Measurements from ENCODE around the gene C3orf80.

Gene C3orf80

GRCh38 chr3:160220038-160220437 lies 5.2 kb upstream of the C3orf80 start:
- no peak overlapping the region for H3K4me3 ChIP-seq (ENCODE audit: low read depth, low read length)
- no peaks in the 10 kb centered on the region for H3K79me2 ChIP-seq
- no peak overlapping the region for H3K9ac ChIP-seq
- H3K36me3 ChIP-seq (ENCODE audit: control insufficient read depth, insufficient read depth, low read length) = no peaks in the 10 kb centered on the region
- peaks cover 3% of the 10 kb centered on the region for H3K4me1 ChIP-seq
- TF ChIP-seq, protein P1, sequence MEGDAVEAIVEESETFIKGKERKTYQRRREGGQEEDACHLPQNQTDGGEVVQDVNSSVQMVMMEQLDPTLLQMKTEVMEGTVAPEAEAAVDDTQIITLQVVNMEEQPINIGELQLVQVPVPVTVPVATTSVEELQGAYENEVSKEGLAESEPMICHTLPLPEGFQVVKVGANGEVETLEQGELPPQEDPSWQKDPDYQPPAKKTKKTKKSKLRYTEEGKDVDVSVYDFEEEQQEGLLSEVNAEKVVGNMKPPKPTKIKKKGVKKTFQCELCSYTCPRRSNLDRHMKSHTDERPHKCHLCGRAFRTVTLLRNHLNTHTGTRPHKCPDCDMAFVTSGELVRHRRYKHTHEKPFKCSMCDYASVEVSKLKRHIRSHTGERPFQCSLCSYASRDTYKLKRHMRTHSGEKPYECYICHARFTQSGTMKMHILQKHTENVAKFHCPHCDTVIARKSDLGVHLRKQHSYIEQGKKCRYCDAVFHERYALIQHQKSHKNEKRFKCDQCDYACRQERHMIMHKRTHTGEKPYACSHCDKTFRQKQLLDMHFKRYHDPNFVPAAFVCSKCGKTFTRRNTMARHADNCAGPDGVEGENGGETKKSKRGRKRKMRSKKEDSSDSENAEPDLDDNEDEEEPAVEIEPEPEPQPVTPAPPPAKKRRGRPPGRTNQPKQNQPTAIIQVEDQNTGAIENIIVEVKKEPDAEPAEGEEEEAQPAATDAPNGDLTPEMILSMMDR (IDR thresholded peaks at IDR 0.05) = no peak
- H3K27ac ChIP-seq = no peak overlapping the region
- H2AFZ ChIP-seq = no peak overlapping the region
- no peak overlapping the region for H3K4me2 ChIP-seq (ENCODE audit: low read length)
- H3K9me3 ChIP-seq (ENCODE audit: control insufficient read depth, low read length) = no peaks in the 10 kb centered on the region
- H3K27me3 ChIP-seq (ENCODE audit: control insufficient read depth, insufficient read depth, low read length) = no peaks in the 10 kb centered on the region

- H3K27me3 ChIP-seq (ENCODE audit: control insufficient read depth, insufficient read depth, low read length) = no peaks in the 10 kb centered on the region
- H3K9me3 ChIP-seq (ENCODE audit: control insufficient read depth, low read length) = no peaks in the 10 kb centered on the region
- H3K27ac ChIP-seq = no peak overlapping the region
- H3K4me2 ChIP-seq (ENCODE audit: low read length) = no peak overlapping the region
- H3K9ac ChIP-seq = no peak overlapping the region
- H3K36me3 ChIP-seq (ENCODE audit: control insufficient read depth, insufficient read depth, low read length) = no peaks in the 10 kb centered on the region
- H3K79me2 ChIP-seq = no peaks in the 10 kb centered on the region
- peaks cover 3% of the 10 kb centered on the region for H3K4me1 ChIP-seq
- TF ChIP-seq, protein P1 (IDR thresholded peaks at IDR 0.05) = no peak
- no peak overlapping the region for H3K4me3 ChIP-seq (ENCODE audit: low read depth, low read length)
- no peak overlapping the region for H2AFZ ChIP-seq
These were observed 4.2 kb upstream of the C3orf80 start for GRCh38 chr3:160221019-160221418.

DNA sequence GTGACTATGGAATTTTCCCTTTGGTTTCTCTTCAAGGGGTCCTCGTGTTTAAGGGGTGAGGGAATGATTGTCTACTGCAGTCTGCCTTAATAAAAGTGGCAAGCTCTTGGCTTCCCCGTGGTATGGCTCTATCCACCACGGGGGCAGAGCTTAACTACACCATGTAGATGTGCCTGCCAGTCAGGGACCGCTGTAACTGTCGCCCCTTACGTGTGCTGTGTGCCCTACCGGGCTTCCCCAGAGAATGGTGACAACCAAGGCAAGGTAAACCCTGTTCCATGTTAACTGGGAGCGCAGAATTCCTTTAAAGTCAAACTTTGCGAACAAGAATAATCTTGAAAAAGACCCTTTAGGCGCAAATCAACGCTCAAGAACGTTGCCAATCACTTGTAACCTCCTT lies 966 bp upstream of the C3orf80 start:
- Histone ChIP-seq H3K9me3 (ENCODE audit: control insufficient read depth, low read length) (no peaks in the 10 kb centered on the region), H3K4me2 (ENCODE audit: low read length) (no peak overlapping the region), H3K9ac (no peak overlapping the region), H2AFZ (peak overlapping the region; percentile 90), H3K4me3 (ENCODE audit: low read depth, low read length) (no peak overlapping the region), H3K4me1 (peaks cover 3% of the 10 kb centered on the region), H3K79me2 (no peaks in the 10 kb centered on the region), H3K27ac (no peak overlapping the region), H3K27me3 (ENCODE audit: control insufficient read depth, insufficient read depth, low read length) (peaks cover 8% of the 10 kb centered on the region), H3K36me3 (ENCODE audit: control insufficient read depth, insufficient read depth, low read length) (no peaks in the 10 kb centered on the region)
- TF ChIP-seq, protein P1 (IDR thresholded peaks at IDR 0.05) = no peak

GRCh38 chr3:160224811-160225175 lies 429 bp upstream of the C3orf80 start:
- Histone ChIP-seq H2AFZ (peak overlapping the region; percentile 90), H3K36me3 (ENCODE audit: control insufficient read depth, insufficient read depth, low read length) (no peaks in the 10 kb centered on the region), H3K79me2 (no peaks in the 10 kb centered on the region), H3K4me3 (ENCODE audit: low read depth, low read length) (peak overlapping the region; percentile 50), H3K9me3 (ENCODE audit: control insufficient read depth, low read length) (no peaks in the 10 kb centered on the region), H3K4me1 (peaks cover 3% of the 10 kb centered on the region), H3K4me2 (ENCODE audit: low read length) (peak overlapping the region; percentile 74), H3K27me3 (ENCODE audit: control insufficient read depth, insufficient read depth, low read length) (peaks cover 8% of the 10 kb centered on the region), H3K9ac (no peak overlapping the region), H3K27ac (no peak overlapping the region)
- TF ChIP-seq, protein P1 (IDR thresholded peaks at IDR 0.05) = no peak

GRCh38 chr3:160226026-160226907 lies 1.0 kb downstream of the C3orf80 start:
- Histone ChIP-seq H3K79me2 (no peaks in the 10 kb centered on the region), H3K27ac (no peak overlapping the region), H2AFZ (peak overlapping the region; percentile 90), H3K4me2 (ENCODE audit: low read length) (peak overlapping the region; percentile 74), H3K36me3 (ENCODE audit: control insufficient read depth, insufficient read depth, low read length) (no peaks in the 10 kb centered on the region), H3K27me3 (ENCODE audit: control insufficient read depth, insufficient read depth, low read length) (peaks cover 8% of the 10 kb centered on the region), H3K4me1 (peaks cover 3% of the 10 kb centered on the region), H3K9ac (no peak overlapping the region), H3K9me3 (ENCODE audit: control insufficient read depth, low read length) (no peaks in the 10 kb centered on the region), H3K4me3 (ENCODE audit: low read depth, low read length) (no peak overlapping the region)
- TF ChIP-seq, protein P1 (IDR thresholded peaks at IDR 0.05) = no peak

All from parathyroid adenoma (tissue), 2 donors.